Neural crest cell (in vitro differentiated cells): ENCODE data around the gene NDUFC1. TPM values are rescaled to one million over a fixed set of nuclear protein-coding genes. Genes with fewer than 3 reads are reported as not detected.

Source experiments
- DNase-seq: peaks from one replicate; pipeline ENCODE4 v3.0.0; 2021; ENCODE audit warnings: low read depth, mixed read lengths, low spot score
- H3K27ac Mint-ChIP-seq: one replicate; pipeline ENCODE4 v1.8.0; 2021; ENCODE audit warnings: mild to moderate bottlenecking, mixed read lengths; ENCODE audit not compliant: unreplicated experiment
- H3K27me3 Mint-ChIP-seq: 2 replicates; pipeline ENCODE4 v1.8.0; 2021; ENCODE audit warnings: low read depth, mild to moderate bottlenecking, mixed read lengths
- H3K36me3 Mint-ChIP-seq: 2 replicates; pipeline ENCODE4 v1.8.0; 2021; ENCODE audit warnings: low read depth, mild to moderate bottlenecking, mixed read lengths
- H3K4me1 Mint-ChIP-seq: 2 replicates; pipeline ENCODE4 v1.8.0; 2021; ENCODE audit warnings: mixed read lengths
- H3K4me3 Mint-ChIP-seq: one replicate; pipeline ENCODE4 v1.8.0; 2021; ENCODE audit warnings: mild to moderate bottlenecking, mixed read lengths
- H3K9me3 Mint-ChIP-seq: 2 replicates; pipeline ENCODE4 v1.8.0; 2021; ENCODE audit warnings: mixed read lengths
- CTCF ChIP-seq: fragments of 200-600 bp; sonication (generic); conservative IDR thresholded peaks from 2 replicates; pipeline ENCODE4 v1.5.0; 2021; ENCODE audit warnings: antibody characterized with exemption, mild to moderate bottlenecking
- total RNA-seq: library from RNA; stranded (reverse); gene quantifications from 2 replicates; pipeline ENCODE4 v1.2.1, GENCODE V29; 2021

NDUFC1 gene
- total RNA-seq, 1 donor from 2014 or later: 54.4 TPM

- H3K27me3 Mint-ChIP-seq: no peaks in the 10 kb centered on the region
- TF ChIP-seq CTCF: no peak
- H3K4me3 Mint-ChIP-seq: no peak overlapping the region
- H3K36me3 Mint-ChIP-seq: no peaks in the 10 kb centered on the region
- no peaks in the 10 kb centered on the region for H3K4me1 Mint-ChIP-seq
- no peak overlapping the region for H3K27ac Mint-ChIP-seq
- DNase-seq: no peak
- H3K9me3 Mint-ChIP-seq: no peaks in the 10 kb centered on the region
These were observed 56.1 kb downstream of the NDUFC1 start for GRCh38 chr4:139246166-139246565.

GRCh38 chr4:139245590-139245989 lies 56.7 kb downstream of the NDUFC1 start:
- H3K36me3 Mint-ChIP-seq: no peaks in the 10 kb centered on the region
- no peaks in the 10 kb centered on the region for H3K4me1 Mint-ChIP-seq
- no peak for TF ChIP-seq CTCF
- H3K9me3 Mint-ChIP-seq: no peaks in the 10 kb centered on the region
- no peak overlapping the region for H3K4me3 Mint-ChIP-seq
- no peak for DNase-seq
- no peaks in the 10 kb centered on the region for H3K27me3 Mint-ChIP-seq
- H3K27ac Mint-ChIP-seq: no peak overlapping the region

- H3K4me1 Mint-ChIP-seq: no peaks in the 10 kb centered on the region
- no peak overlapping the region for H3K4me3 Mint-ChIP-seq
- TF ChIP-seq CTCF: no peak
- DNase-seq: no peak
- H3K27ac Mint-ChIP-seq: no peak overlapping the region
- no peaks in the 10 kb centered on the region for H3K36me3 Mint-ChIP-seq
- no peaks in the 10 kb centered on the region for H3K9me3 Mint-ChIP-seq
- no peaks in the 10 kb centered on the region for H3K27me3 Mint-ChIP-seq
These were observed 58.6 kb downstream of the NDUFC1 start for GRCh38 chr4:139243448-139244365.

GRCh38 chr4:139242511-139243051 lies 59.7 kb downstream of the NDUFC1 start:
- no peak overlapping the region for H3K4me3 Mint-ChIP-seq
- no peak for DNase-seq
- no peaks in the 10 kb centered on the region for H3K9me3 Mint-ChIP-seq
- TF ChIP-seq CTCF: no peak
- no peaks in the 10 kb centered on the region for H3K36me3 Mint-ChIP-seq
- H3K27me3 Mint-ChIP-seq: no peaks in the 10 kb centered on the region
- no peaks in the 10 kb centered on the region for H3K4me1 Mint-ChIP-seq
- no peak overlapping the region for H3K27ac Mint-ChIP-seq

- DNase-seq: no peak
- Mint-ChIP-seq H3K27ac (no peak overlapping the region), H3K4me3 (no peak overlapping the region), H3K9me3 (no peaks in the 10 kb centered on the region), H3K27me3 (no peaks in the 10 kb centered on the region), H3K36me3 (no peaks in the 10 kb centered on the region), H3K4me1 (no peaks in the 10 kb centered on the region)
- TF ChIP-seq CTCF: no peak
These were observed 60.5 kb downstream of the NDUFC1 start for GRCh38 chr4:139241784-139242151.
